Astrocyte (in vitro differentiated cells and primary cell): Measurements from ENCODE around the gene POU6F2.

Source experiments
- EZH2 ChIP-seq: IDR thresholded peaks from 2 replicates; pipeline ENCODE4 v1.6.1; 2012; ENCODE audit warnings: mild to moderate bottlenecking, low read length, inconsistent platforms; ENCODE audit not compliant: insufficient read depth
- TF ChIP-seq, protein P1 (sequence below): IDR thresholded peaks from 2 replicates; pipeline ENCODE4 v1.5.1; 2011; ENCODE audit warnings: low read depth, mild to moderate bottlenecking, inconsistent platforms, low read length, moderate library complexity; ENCODE audit not compliant: insufficient read depth

DNA sequence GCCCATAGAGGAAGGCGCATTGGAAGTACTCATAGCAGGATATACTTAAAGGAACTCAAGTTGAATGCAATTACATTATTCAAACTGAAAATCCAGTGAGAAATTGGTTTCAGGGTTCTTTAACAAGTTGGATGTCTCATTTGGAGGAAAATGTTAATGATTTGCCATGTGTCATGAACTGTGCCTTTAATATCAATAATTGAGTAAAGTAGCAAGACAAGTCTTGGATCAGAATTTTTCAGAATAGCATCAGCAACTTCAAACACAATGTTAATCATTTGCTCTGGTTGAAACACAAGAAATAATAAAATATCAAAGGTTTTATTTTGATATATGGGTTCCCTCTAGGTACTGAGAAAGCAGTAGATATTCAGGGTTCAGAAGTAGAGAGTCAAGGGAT lies 24.5 kb upstream of the POU6F2 start:
- TF ChIP-seq EZH2 = no peak
- TF ChIP-seq, protein P1, sequence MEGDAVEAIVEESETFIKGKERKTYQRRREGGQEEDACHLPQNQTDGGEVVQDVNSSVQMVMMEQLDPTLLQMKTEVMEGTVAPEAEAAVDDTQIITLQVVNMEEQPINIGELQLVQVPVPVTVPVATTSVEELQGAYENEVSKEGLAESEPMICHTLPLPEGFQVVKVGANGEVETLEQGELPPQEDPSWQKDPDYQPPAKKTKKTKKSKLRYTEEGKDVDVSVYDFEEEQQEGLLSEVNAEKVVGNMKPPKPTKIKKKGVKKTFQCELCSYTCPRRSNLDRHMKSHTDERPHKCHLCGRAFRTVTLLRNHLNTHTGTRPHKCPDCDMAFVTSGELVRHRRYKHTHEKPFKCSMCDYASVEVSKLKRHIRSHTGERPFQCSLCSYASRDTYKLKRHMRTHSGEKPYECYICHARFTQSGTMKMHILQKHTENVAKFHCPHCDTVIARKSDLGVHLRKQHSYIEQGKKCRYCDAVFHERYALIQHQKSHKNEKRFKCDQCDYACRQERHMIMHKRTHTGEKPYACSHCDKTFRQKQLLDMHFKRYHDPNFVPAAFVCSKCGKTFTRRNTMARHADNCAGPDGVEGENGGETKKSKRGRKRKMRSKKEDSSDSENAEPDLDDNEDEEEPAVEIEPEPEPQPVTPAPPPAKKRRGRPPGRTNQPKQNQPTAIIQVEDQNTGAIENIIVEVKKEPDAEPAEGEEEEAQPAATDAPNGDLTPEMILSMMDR = no peak
